HG02870 (cell line): Measurements from ENCODE around the gene LIN9.
"Not testable (repeated sequence)": the region's sequence is repeated elsewhere in the genome, so short reads cannot be mapped to it uniquely, and the experiment has no call there.

Experiments
- ATAC-seq: cut with Tn5 transposase; IDR thresholded peaks from one replicate; pipeline ENCODE4 v1.9.1; 2021; ENCODE audit warnings: mild to moderate bottlenecking, moderate library complexity; ENCODE audit not compliant: unreplicated experiment

LIN9 gene

GRCh38 chr1:226216056-226216455 is 92.9 kb downstream of the LIN9 start:
- ATAC-seq: no peak

GRCh38 chr1:226215239-226215638 is 93.7 kb downstream of the LIN9 start:
- no peak for ATAC-seq

DNA sequence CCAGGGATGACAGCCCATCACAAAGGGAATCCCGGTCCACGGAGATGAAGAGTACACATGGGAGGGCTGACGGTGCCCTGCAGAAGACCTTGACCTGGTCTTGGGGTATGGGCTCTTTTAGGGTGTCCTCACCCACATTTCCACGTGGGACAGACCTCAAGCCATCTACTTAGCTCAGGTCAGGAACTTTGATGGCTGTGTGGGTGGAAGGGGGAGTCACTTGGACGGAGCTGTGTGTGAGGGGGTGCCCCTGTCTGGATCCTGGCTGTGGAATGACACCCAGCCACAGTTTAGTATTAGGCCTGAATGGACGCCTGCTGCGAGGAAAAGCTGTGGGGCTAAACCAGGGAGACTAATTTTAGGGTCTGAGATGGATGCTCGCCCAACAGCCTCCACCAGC is 96.4 kb downstream of the LIN9 start:
- no peak for ATAC-seq

DNA sequence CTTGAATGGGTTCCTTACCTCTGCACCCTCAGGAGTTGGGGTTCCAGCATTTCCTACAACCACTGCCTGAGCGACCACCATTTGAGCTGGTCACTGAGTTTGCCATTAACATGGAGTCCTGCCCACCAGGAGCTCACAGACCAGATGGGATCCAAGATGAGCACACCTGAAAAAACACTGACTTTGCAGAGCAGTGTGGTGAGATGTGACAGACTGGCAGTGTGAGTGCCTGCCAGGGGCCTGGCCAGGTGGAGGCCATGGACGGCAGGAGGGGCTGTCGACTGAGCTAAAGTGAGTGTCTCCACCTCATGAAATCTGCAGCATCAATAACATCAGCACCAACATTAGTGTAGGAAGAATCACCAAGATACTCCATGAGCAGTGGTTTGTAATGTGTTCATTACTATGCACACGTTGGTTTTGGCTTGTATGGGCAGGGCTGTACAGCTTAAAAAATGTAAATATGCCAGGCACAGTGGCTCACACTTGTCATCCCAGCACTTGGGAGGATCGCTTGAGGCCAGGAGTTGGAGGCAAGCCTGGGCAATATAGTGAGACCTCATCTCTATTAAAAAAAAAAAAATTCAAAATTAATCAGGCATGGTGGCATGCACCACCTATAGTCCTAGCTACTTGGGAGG is 97.7 kb downstream of the LIN9 start:
- no peak for ATAC-seq

DNA sequence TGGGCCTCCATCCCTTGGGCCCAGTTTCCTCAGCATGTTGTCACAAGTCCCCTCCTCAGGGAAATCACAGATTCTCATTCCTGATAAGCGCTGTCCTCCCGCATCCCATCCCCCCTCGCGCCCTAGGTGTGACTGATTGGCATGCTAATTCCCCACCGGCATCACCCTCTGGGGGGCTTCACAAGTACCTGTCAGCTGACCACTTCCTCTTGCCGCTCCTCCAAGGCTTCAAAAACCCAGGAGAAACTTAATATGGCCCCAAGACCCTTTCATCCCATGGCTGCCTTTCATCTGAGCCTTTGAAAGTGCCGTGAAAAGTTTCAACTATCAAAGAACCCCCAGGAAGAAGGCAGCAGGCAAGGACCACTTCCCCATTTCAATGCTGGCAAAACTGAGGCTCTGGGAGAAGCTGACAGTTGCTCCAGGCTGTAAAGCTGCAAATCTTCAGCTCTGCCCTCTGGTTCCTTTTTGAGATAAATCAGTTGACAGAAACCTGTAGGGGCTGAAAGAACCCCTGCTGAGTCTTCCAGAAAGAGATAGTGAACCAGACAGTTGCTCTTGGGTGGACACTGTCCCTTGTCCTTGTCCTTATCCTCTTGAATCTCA is 98.3 kb downstream of the LIN9 start:
- ATAC-seq: no peak

- no peak for ATAC-seq
Measured at GRCh38 chr1:226209307-226210059, 99.5 kb downstream of the LIN9 start.

DNA sequence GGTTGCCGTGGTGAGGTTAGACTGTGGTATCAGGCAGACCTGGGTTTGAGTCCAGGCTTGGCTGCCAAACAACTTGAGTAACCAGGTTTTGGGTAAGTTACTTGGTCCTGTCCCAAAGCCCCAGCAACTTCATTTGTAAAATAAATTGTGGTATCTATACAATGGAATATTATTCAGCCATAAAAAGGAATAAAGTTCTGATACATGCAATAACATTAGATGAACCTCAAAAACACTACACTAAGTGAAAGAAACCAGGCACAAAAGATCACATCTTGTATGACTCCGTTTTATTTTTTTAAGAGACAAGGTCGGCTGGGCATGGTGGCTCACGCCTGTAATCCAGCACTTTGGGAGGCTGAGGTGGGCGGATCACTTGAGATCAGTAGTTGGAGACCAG is 101.9 kb downstream of the LIN9 start:
- no peak for ATAC-seq

- no peak for ATAC-seq
Measured at GRCh38 chr1:226204198-226204597, 104.8 kb downstream of the LIN9 start.

GRCh38 chr1:226203655-226204054 is 105.3 kb downstream of the LIN9 start:
- no peak for ATAC-seq

GRCh38 chr1:226203240-226203639 is 105.7 kb downstream of the LIN9 start:
- ATAC-seq: no peak

DNA sequence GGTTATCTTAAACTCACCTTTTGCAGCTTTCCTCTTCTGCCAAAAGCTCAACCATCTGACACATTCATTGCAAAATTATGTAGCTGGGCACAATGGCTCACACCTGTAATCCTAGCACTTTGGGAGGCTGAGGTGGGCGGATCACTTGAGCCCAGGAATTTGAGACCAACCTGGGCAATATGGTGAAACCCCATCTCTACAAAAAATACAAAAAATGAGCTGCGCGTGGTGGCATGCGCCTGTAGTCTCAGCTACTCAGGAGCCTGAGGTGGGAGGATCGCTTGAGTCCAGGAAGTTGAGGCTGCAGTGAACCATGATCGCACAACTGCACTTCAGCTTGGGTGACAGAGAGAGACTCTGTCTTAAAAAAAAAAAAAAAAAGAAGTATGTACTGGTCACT is 106.3 kb downstream of the LIN9 start:
- ATAC-seq: not testable (repeated sequence)

- no peak for ATAC-seq
Measured at GRCh38 chr1:226202246-226202645, 106.7 kb downstream of the LIN9 start.

DNA sequence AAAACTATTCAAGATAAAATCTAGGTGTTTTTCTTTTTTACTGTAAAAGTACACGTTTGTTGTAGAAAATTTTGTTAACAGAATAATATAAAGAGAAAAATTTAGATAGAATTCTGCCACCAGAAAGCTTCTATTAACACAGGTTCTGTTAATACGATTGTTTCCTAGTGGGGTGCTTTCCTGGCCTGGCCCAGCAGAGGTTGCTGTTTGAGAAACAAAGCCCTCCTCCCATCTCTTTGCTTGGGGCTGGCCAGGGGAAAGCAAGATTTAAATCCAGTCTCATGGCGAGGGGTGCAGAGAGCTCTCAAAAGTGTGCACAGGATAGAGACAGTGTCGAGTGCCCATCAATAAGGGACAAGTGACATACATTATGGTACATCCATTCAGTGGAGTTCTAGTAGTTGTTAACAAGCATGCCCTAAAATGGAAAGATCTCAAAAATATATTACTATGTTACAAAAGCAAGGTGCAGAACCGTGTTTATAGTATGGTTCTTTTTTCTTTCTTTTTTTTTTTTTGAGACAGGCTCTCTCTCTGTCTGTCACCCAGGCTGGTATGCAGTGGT is 107.9 kb downstream of the LIN9 start:
- no peak for ATAC-seq

DNA sequence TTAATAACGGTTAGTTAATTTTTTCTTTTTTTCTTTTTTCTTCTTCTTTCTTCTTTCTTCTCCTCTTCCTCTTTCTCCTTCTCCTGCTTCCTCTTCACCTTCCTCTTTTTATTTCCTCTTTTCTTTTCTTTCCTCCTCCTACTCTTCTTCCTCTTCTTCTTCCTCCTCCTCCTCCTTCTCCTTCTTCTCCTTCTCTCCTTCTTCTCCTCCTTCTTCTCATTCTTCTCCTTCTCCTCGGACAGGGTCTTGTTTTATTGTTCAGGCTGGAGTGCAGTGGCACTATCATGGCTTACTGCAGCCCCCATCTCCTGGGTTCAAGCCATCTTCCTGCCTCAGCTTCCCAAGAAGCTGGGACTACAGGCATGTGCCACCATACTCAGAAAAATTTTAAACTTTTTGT is 109.0 kb downstream of the LIN9 start:
- no peak for ATAC-seq

GRCh38 chr1:226195144-226195543 is 113.8 kb downstream of the LIN9 start:
- ATAC-seq: no peak

DNA sequence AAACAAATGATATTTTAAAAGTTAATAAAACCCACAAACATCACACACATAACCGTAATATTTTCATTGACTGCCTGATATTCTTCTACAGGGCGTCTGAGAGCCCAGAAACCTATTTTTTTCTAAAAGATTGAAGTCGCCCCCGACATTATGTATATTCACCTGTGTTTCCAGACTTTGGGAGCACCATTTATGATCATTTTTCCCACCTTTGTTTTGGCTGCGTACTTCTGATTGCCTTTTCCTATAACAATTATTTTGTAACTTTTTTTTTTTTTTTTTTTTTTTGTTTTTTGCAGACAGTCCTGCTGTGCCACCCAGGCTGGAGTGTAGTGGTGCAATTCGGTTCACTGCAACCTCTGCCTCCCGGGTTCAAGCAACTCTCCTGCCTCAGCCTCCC is 121.6 kb downstream of the LIN9 start:
- no peak for ATAC-seq

- no peak for ATAC-seq
Measured at GRCh38 chr1:226187019-226187322, 122.0 kb downstream of the LIN9 start.

DNA sequence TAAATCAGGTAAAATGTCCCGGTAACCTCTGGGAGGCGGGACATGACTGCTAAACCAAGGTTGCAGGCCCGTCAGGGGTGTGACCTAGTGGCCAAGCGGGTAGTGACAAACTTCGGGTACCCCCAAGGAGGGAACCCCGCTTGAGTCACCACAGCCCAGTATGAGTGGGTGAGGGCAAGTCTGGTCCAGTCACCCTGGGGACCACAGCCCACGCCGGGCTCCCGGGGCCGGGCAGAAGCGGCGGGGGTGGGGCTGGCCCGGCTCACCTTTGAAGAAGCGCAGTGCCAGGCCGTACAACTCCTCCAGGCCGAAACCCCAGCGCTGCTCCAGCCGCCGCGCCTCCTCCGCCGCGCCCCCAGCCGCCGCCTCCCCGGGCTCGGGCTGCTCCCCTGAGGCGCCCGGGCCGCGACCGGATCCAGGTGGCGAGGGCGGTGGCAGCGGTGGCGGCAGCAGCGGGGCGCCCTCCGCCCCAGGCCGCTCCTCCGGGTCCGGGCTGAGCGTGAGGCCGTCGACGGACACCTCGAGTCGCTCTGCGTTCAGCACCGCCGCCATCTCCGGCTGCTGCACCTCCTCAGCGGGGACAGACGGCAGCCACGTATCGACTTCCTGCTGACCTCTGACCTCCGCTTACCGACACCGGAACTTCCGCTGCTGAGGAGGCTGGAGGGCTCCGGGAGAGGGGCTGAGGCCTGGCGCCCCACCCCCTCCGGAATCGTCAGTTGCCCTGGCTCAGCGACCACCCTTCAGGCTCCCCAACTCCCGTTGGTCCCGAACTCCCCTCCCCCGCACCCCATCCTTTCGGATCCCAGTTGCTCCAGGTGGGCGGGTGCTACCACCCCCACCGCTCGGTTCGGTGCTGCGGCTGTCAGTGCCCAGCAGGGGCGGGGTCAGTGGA is 122.6 kb downstream of the LIN9 start, which contains the start of gene ACBD3:
Gene ACBD3, minus strand, starts transcription at position 618 of the 895 bp plus-strand sequence. Its CDS starts 66 bp downstream, at position 552.
- peak; percentile 93 for ATAC-seq

- ATAC-seq: no peak
Measured at GRCh38 chr1:226185141-226186036, 123.6 kb downstream of the LIN9 start.
